RWPE2 (cell line): ENCODE data around the gene NLRP5.

ENCODE experiments used
- ATAC-seq: fragments of 200-7000 bp; cut with Tn5 transposase; 3 replicates; pipeline ENCODE4 v1.9.1; 2021; ENCODE audit warnings: low read depth
- DNase-seq: peaks from one replicate; pipeline ENCODE4 v3.0.0-alpha.2; 2020; ENCODE audit warnings: low spot score
- H3K27ac ChIP-seq: fragments of 450-650 bp; 2 replicates; pipeline ENCODE4 v1.5.1; 2017; ENCODE audit warnings: mild to moderate bottlenecking; ENCODE audit not compliant: poor library complexity, severe bottlenecking
- H3K27me3 ChIP-seq: fragments of 250-450 bp; sonication (Bioruptor Pico); 2 replicates; pipeline ENCODE4 v1.5.1; 2021; ENCODE audit warnings: mild to moderate bottlenecking, moderate library complexity; ENCODE audit not compliant: insufficient read depth, poor library complexity, severe bottlenecking
- H3K36me3 ChIP-seq: fragments of 250-450 bp; sonication (Bioruptor Pico); 2 replicates; pipeline ENCODE4 v1.5.1; 2020; ENCODE audit warnings: low read depth, mild to moderate bottlenecking, moderate library complexity
- H3K4me1 ChIP-seq: fragments of 250-450 bp; sonication (Bioruptor Pico); 2 replicates; pipeline ENCODE4 v1.5.1; 2021; ENCODE audit warnings: mild to moderate bottlenecking, moderate library complexity; ENCODE audit not compliant: insufficient read depth, poor library complexity, severe bottlenecking
- H3K4me3 ChIP-seq: fragments of 250-450 bp; sonication (Bioruptor Pico); 2 replicates; pipeline ENCODE4 v1.5.1; 2021; ENCODE audit warnings: mild to moderate bottlenecking, moderate library complexity; ENCODE audit not compliant: severe bottlenecking
- H3K9me3 ChIP-seq: fragments of 250-450 bp; sonication (Bioruptor Pico); 2 replicates; pipeline ENCODE4 v1.5.1; 2021; ENCODE audit warnings: mild to moderate bottlenecking, moderate library complexity; ENCODE audit not compliant: severe bottlenecking
- CTCF ChIP-seq: fragments of 450-650 bp; IDR thresholded peaks from one replicate; pipeline ENCODE4 v1.5.1; 2017; ENCODE audit warnings: mild to moderate bottlenecking, moderate library complexity; ENCODE audit not compliant: poor library complexity, severe bottlenecking

Gene NLRP5

DNA sequence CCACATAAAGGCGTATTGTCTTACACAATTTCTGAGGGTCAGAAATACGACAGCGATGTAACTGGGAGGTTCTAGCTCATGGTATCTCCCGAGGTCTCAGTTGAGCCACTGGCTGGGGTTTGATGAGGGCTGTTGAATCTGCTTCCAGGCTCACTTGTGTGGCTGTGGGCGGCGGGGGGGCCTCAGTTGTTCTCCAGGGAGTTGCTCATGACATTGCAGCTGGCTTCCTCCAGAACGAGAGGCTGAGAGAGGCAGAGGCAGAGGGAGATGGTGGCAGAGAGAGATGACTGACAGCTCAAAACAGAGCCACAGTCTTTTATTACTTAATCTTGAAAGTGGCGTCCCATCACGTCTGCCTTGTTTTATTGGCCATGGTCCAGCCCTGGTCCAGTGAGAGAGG, 6.2 kb upstream of the NLRP5 start:
- Histone ChIP-seq H3K9me3 (peaks cover 5% of the 10 kb centered on the region), H3K4me3 (no peak overlapping the region)
- no peak for TF ChIP-seq CTCF

DNA sequence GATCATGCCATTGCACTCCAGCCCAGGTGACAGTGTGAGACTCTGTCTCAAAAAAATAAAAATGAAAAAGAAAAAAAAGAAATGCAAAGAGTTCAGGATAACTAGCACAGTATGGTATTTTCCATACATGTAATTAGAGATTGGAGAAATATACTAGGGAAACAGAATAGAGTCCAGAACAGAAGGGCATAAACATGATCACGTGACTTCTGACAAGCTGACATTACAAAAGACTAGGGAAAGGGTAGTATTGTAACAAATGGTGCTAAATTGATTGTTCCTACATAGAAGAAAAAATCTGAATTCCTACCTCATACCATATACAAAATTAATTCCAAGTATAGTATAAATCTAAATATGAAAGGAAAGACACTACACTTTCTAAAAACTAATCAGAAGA, 1.3 kb upstream of the NLRP5 start:
- no peak for ATAC-seq
- no peaks in the 10 kb centered on the region for H3K36me3 ChIP-seq
- no peak overlapping the region for H3K4me3 ChIP-seq
- H3K27me3 ChIP-seq = no peaks in the 10 kb centered on the region
- H3K4me1 ChIP-seq = no peaks in the 10 kb centered on the region
- TF ChIP-seq CTCF = no peak
- no peak for DNase-seq
- H3K27ac ChIP-seq = no peak overlapping the region
- peaks cover 5% of the 10 kb centered on the region for H3K9me3 ChIP-seq

More for the DNA sequence above, 6.2 kb upstream of the NLRP5 start:
- ATAC-seq = no peak
- Histone ChIP-seq H3K27ac (no peak overlapping the region), H3K36me3 (no peaks in the 10 kb centered on the region), H3K27me3 (no peaks in the 10 kb centered on the region), H3K4me1 (no peaks in the 10 kb centered on the region)
- DNase-seq = no peak

- no peaks in the 10 kb centered on the region for H3K36me3 ChIP-seq
- no peak for DNase-seq
- no peaks in the 10 kb centered on the region for H3K27me3 ChIP-seq
- no peak overlapping the region for H3K27ac ChIP-seq
- no peak for ATAC-seq
- H3K4me1 ChIP-seq = no peaks in the 10 kb centered on the region
- no peak overlapping the region for H3K4me3 ChIP-seq
- no peaks in the 10 kb centered on the region for H3K9me3 ChIP-seq
- no peak for TF ChIP-seq CTCF
Observed at GRCh38 chr19:55990831-55991230, 4.3 kb downstream of the NLRP5 start.

- Histone ChIP-seq H3K36me3 (no peaks in the 10 kb centered on the region), H3K27ac (no peak overlapping the region), H3K27me3 (no peaks in the 10 kb centered on the region), H3K4me3 (no peak overlapping the region), H3K4me1 (no peaks in the 10 kb centered on the region), H3K9me3 (no peaks in the 10 kb centered on the region)
- DNase-seq = no peak
- ATAC-seq = no peak
- no peak for TF ChIP-seq CTCF
Observed at GRCh38 chr19:55993492-55993891, 6.9 kb downstream of the NLRP5 start.

GRCh38 chr19:56014765-56015164, 28.2 kb downstream of the NLRP5 start:
- no peak overlapping the region for H3K27ac ChIP-seq
- no peak for ATAC-seq
- DNase-seq = no peak
- H3K4me1 ChIP-seq = no peaks in the 10 kb centered on the region
- H3K4me3 ChIP-seq = no peak overlapping the region
- no peaks in the 10 kb centered on the region for H3K27me3 ChIP-seq
- no peak for TF ChIP-seq CTCF
- H3K9me3 ChIP-seq = no peaks in the 10 kb centered on the region
- H3K36me3 ChIP-seq = no peaks in the 10 kb centered on the region
